Gastrocnemius medialis (tissue), 4 donors: ENCODE data around the gene COL4A5. TPM values are rescaled to one million over a fixed set of nuclear protein-coding genes. Genes with fewer than 3 reads are reported as not detected.

Experiments
- ATAC-seq, 2 donors: fragments of 150-250 bp; one replicate each; pipeline ENCODE4 v1.9.1; 2016
- DNase-seq, 2 donors: peaks; one replicate each; pipeline ENCODE4 v3.0.0-alpha.2; 2019
- H3K27ac ChIP-seq, 4 donors: fragments of 200-600 bp; sonication (generic); 1 replicate in 1 of 4; 2 replicates in 3 of 4; pipeline ENCODE4 v1.5.1; 2016 to 2018; ENCODE audit warnings: mild to moderate bottlenecking in 2 of 4, moderate library complexity in 1 of 4
- H3K27me3 ChIP-seq, 3 donors: fragments of 200-600 bp; sonication (generic) in 2 of 3; 1 replicate in 1 of 3; 2 replicates in 2 of 3; pipeline versions ENCODE4 v1.5.1 to v1.6.0; 2016 to 2019; ENCODE audit warnings: mild to moderate bottlenecking in 1 of 3, moderate library complexity in 1 of 3
- H3K36me3 ChIP-seq, 2 donors: fragments of 200-600 bp; sonication (generic) in 1 of 2; one replicate each; pipeline ENCODE4 v1.5.1; 2017 to 2018
- H3K4me1 ChIP-seq, 2 donors: fragments of 200-600 bp; sonication (generic) in 1 of 2; one replicate each; pipeline ENCODE4 v1.5.1; 2016 to 2017; ENCODE audit warnings: mild to moderate bottlenecking in 2 of 2
- H3K4me3 ChIP-seq, 4 donors: fragments of 200-600 bp; sonication (generic) in 3 of 4; 1 replicate in 1 of 4; 2 replicates in 3 of 4; pipeline ENCODE4 v1.5.1; 2016 to 2019; ENCODE audit warnings: mild to moderate bottlenecking in 2 of 4
- H3K9me3 ChIP-seq, 3 donors: fragments of 200-600 bp; sonication (generic) in 2 of 3; 1 replicate in 1 of 3; 2 replicates in 2 of 3; pipeline ENCODE4 v1.5.1; 2016 to 2019
- CTCF ChIP-seq, 5 experiments: fragments of 450-650 bp in 3 of 5; fragments of 200-600 bp in 2 of 5; sonication (generic) in 2 of 5; IDR thresholded peaks in 4 of 5; conservative IDR thresholded peaks in 1 of 5; 1 replicate in 4 of 5; 2 replicates in 1 of 5; pipeline ENCODE4 v1.5.1; 2016 to 2019; ENCODE audit warnings: antibody characterized with exemption in 5 of 5, mild to moderate bottlenecking in 3 of 5, moderate library complexity in 3 of 5
- POLR2A ChIP-seq, 2 donors: fragments of 450-650 bp; IDR thresholded peaks; one replicate each; pipeline ENCODE4 v1.6.1; 2017; ENCODE audit warnings: antibody characterized with exemption in 2 of 2, mild to moderate bottlenecking in 2 of 2, moderate library complexity in 2 of 2
- in situ Hi-C, 4 donors: fragments of 200-750 bp; cut with MboI; loops; one replicate each; pipeline versions ENCODE4 v1.15.0 to v1.8.0; 2017; ENCODE audit warnings: low sequenced_read_pairs in 4 of 4
- intact Hi-C: fragments of 100-400 bp; cut with DNase I; formaldehyde crosslinking; loops from one replicate; pipeline ENCODE4 v1.15.1; 2023; ENCODE audit warnings: low total_unique reads
- total RNA-seq, 4 donors: library from RNA; depleted of rRNA; stranded (reverse); fragments of >200 nt; gene quantifications; one replicate each; pipeline versions ENCODE4 v1.1.0 to v1.2.3, GENCODE V29; 2016

Gene COL4A5
- total RNA-seq, 4 donors from 2014 or later = 0.60 to 15.1 (median 4.4) TPM

GRCh38 chrX:108437349-108438109 lies 2.1 kb upstream of the COL4A5 start:
- Histone ChIP-seq H3K27ac (no peak overlapping the region), H3K36me3 (no peaks in the 10 kb centered on the region), H3K27me3 (no peaks in the 10 kb centered on the region), H3K4me3 (peak overlapping the region; percentile 11 to 33 (median 23)), H3K4me1 (no peaks in the 10 kb centered on the region), H3K9me3 (no peaks in the 10 kb centered on the region)
- TF ChIP-seq POLR2A (IDR thresholded peaks at IDR 0.05) = no peak
- no peak for TF ChIP-seq CTCF (IDR thresholded peaks at IDR 0.05 in 4 of 5, conservative IDR thresholded peaks at IDR 0.05 in 1 of 5)
- intact Hi-C loops (no loop called here), in situ Hi-C loops (no loop called here)
- ATAC-seq (no peak), DNase-seq (no peak)

DNA sequence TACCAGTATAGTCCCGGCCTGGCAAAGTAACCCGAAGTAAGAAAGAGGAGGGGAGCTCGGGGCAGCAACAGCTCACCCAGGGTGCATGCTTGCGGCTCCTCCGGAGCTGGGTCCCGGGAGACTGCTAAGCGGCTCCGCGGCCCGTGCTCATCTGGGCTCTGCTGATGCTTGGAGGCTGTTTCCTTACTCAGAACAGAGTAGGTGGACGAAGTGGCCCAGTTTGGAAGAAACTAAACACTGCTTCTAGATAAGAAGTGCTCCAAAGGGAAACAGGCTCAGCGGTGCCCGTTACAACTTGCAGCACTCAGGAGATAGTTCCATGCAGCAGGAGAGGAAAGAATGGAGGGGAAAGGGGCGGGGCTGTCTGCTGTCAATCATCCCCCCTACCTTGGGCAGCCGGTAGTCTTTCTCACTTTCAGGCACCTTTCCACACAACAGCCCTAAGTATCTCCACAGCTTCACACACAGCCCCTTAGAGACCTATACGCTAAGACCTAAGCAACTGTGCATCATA lies 1.5 kb upstream of the COL4A5 start, which contains the start of gene COL4A6:
TSS of gene COL4A6 (minus strand) at position 313 of the 514 bp plus-strand sequence. CDS start at position 87, 226 bp downstream.
- in situ Hi-C loops = no loop called here
- Histone ChIP-seq H3K36me3 (no peaks in the 10 kb centered on the region), H3K27ac (peak within 1 kb of the TSS; percentile 71 to 84 (median 82))

GRCh38 chrX:108439961-108440696 lies 491 bp downstream of the COL4A5 start:
- in situ Hi-C loops (no loop called here), intact Hi-C loops (loop anchor here (5.0 kb wide), 1 partner anchor 133 kb away; no protein-coding TSS in a partner anchor)
- DNase-seq = peak; percentile 1 to 12

More for the DNA sequence above, 1.5 kb upstream of the COL4A5 start, which contains the start of gene COL4A6:
- intact Hi-C loops = no loop called here
- H3K4me3 ChIP-seq = peak within 1 kb of the TSS; percentile 57 to 66 (median 63)
- DNase-seq = no peak
- no peaks in the 10 kb centered on the region for H3K9me3 ChIP-seq
- no peaks in the 10 kb centered on the region for H3K4me1 ChIP-seq
- peak in 1 of 2 donors; percentile 18 for ATAC-seq
- TF ChIP-seq CTCF (IDR thresholded peaks at IDR 0.05 in 4 of 5, conservative IDR thresholded peaks at IDR 0.05 in 1 of 5) (no peak), POLR2A (IDR thresholded peaks at IDR 0.05) (no peak)
- no peaks in the 10 kb centered on the region for H3K27me3 ChIP-seq

More at GRCh38 chrX:108439961-108440696, 491 bp downstream of the COL4A5 start:
- Histone ChIP-seq H3K4me1 (no peaks in the 10 kb centered on the region), H3K9me3 (no peaks in the 10 kb centered on the region), H3K27me3 (no peaks in the 10 kb centered on the region), H3K4me3 (peak overlapping the region; percentile 57 to 66 (median 63)), H3K27ac (peak overlapping the region; percentile 71 to 84 (median 82)), H3K36me3 (peaks cover 0 to 4% of the 10 kb centered on the region in 2 donors)
- ATAC-seq = peak; percentile 41 to 64
- TF ChIP-seq CTCF (IDR thresholded peaks at IDR 0.05 in 4 of 5, conservative IDR thresholded peaks at IDR 0.05 in 1 of 5) (no peak), POLR2A (IDR thresholded peaks at IDR 0.05) (no peak)
